ENCODE results near the gene DLL3.

- TF ChIP-seq CTCF (IDR thresholded peaks at IDR 0.05; ENCODE audit: low read depth, low read length, missing input control): no peak
- TF ChIP-seq TAF1 (conservative IDR thresholded peaks at IDR 0.05): no peak
- no peak for TF ChIP-seq SP1 (IDR thresholded peaks at IDR 0.05)
- TF ChIP-seq RXRA (IDR thresholded peaks at IDR 0.05): no peak
- no peak for TF ChIP-seq JUND (IDR thresholded peaks at IDR 0.05)
- no peak for TF ChIP-seq MAX (IDR thresholded peaks at IDR 0.05)
- no peak for TF ChIP-seq RAD21 (IDR thresholded peaks at IDR 0.05)
- no peak for TF ChIP-seq YY1 (IDR thresholded peaks at IDR 0.05)
These were observed 7.8 kb downstream of the DLL3 start for GRCh38 chr19:39506598-39506943.

Data from liver (tissue), 3 donors.